SK-N-SH (cell line): ENCODE data around the gene TSPAN11.

Experiments used
- CHD2 ChIP-seq: fragments of 150-350 bp; IDR thresholded peaks from 2 replicates; pipeline ENCODE4 v1.6.1; 2018; ENCODE audit warnings: low read length; ENCODE audit not compliant: partially characterized antibody
- EP300 ChIP-seq, 2 experiments: IDR thresholded peaks; 2 replicates each; pipeline versions ENCODE4 v1.4.0 to v1.6.1; 2012; ENCODE audit warnings: borderline replicate concordance in 1 of 2, low read depth in 1 of 2, low read length in 1 of 2
- JUND ChIP-seq: IDR thresholded peaks from 2 replicates; pipeline ENCODE4 v1.4.0; 2012
- NFIC ChIP-seq: IDR thresholded peaks from 2 replicates; pipeline ENCODE4 v1.4.0; 2012; ENCODE audit warnings: borderline replicate concordance
- POLR2AphosphoS5 ChIP-seq: IDR thresholded peaks from 2 replicates; pipeline ENCODE4 v1.6.1; 2012; ENCODE audit warnings: low read depth, low read length
- RFX5 ChIP-seq: IDR thresholded peaks from 2 replicates; pipeline ENCODE4 v1.6.1; 2012; ENCODE audit warnings: mild to moderate bottlenecking, improper control_type of control experiment, low read length
- SMC3 ChIP-seq: IDR thresholded peaks from 2 replicates; pipeline ENCODE4 v1.6.1; 2012; ENCODE audit warnings: low read depth, low read length, improper control_type of control experiment
- TCF12 ChIP-seq: IDR thresholded peaks from 2 replicates; pipeline ENCODE4 v1.4.0; 2012
- YY1 ChIP-seq: IDR thresholded peaks from 2 replicates; pipeline ENCODE4 v1.4.0; 2012; ENCODE audit warnings: low read depth, mild to moderate bottlenecking
- TF ChIP-seq, protein P1 (sequence below): fragments of 200-600 bp; sonication (generic); IDR thresholded peaks from 2 replicates; pipeline ENCODE4 v1.6.1; 2017; ENCODE audit warnings: antibody characterized with exemption, mild to moderate bottlenecking, moderate library complexity

DNA sequence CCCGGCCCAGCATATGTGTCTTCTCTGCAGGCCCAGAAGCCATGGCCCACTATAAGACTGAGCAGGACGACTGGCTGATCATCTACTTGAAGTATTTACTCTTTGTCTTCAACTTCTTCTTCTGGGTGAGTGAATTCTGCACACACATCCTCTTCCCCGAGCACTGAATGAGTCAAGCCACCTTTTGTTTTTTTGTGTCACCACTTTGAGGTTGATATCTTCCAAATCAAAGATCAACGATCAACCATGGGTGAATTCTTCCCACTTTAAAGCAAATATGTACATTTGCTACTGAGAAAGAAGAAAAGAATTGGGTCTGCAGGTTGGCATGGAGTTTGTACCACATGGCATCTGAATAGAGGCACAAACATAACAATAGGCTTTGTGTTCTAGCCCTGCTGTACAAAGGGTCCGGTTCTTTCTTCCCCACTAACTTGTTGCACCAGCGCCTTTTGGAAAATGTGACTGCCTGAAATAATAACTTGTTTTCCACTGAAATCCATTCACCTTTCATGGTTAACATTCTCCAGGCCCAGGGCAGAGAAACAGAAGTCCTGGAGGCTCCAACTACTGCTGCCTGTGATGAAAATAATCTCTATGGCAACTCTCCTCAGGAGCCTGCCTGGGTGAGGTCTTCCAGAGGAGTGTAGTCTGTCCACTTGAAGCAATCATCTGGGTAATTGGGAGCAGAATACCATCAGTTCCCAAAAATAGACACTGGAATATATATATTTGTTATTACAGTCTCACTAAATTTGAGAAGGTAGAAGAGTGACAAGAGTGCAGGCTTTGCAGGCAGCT is 27.6 kb downstream of the TSPAN11 start:
- TF ChIP-seq SMC3 (no peak), JUND (no peak), NFIC (no peak), YY1 (no peak), POLR2AphosphoS5 (no peak), CHD2 (no peak), EP300 (IDR thresholded peaks at IDR 0.05; ENCODE audit: borderline replicate concordance in 1 of 2, low read depth in 1 of 2, low read length in 1 of 2) (no peak), RFX5 (no peak), TCF12 (no peak)
- TF ChIP-seq, protein P1, sequence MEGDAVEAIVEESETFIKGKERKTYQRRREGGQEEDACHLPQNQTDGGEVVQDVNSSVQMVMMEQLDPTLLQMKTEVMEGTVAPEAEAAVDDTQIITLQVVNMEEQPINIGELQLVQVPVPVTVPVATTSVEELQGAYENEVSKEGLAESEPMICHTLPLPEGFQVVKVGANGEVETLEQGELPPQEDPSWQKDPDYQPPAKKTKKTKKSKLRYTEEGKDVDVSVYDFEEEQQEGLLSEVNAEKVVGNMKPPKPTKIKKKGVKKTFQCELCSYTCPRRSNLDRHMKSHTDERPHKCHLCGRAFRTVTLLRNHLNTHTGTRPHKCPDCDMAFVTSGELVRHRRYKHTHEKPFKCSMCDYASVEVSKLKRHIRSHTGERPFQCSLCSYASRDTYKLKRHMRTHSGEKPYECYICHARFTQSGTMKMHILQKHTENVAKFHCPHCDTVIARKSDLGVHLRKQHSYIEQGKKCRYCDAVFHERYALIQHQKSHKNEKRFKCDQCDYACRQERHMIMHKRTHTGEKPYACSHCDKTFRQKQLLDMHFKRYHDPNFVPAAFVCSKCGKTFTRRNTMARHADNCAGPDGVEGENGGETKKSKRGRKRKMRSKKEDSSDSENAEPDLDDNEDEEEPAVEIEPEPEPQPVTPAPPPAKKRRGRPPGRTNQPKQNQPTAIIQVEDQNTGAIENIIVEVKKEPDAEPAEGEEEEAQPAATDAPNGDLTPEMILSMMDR, result no peak
